Activated CD4-positive, alpha-beta T cell treated with anti-CD3 and anti-CD28 coated beads, Interleukin-2, amount 10 ng/mL, durations not matched to agents 7 days and 5 days (primary cell): ENCODE measurements around the gene ABCG8. TPM values are rescaled to one million over a fixed set of nuclear protein-coding genes. Genes with fewer than 3 reads are reported as not detected.

Source experiments
- CTCF ChIA-PET: fragments of 350-600 bp; sonication (Branson Sonifier 250); formaldehyde crosslinking; loops from one replicate; lab custom pipeline; 2021; ENCODE audit warnings: antibody characterized with exemption; lab: Charles Lee
- POLR2A ChIA-PET: fragments of 350-600 bp; sonication (Branson Sonifier 250); formaldehyde crosslinking; loops from one replicate; lab custom pipeline; 2021; ENCODE audit warnings: antibody characterized with exemption; lab: Charles Lee
- DNase-seq: peaks from one replicate; pipeline ENCODE4 v3.0.0-alpha.2; 2020
- H3K27ac Mint-ChIP-seq: one replicate; pipeline ENCODE4 v1.8.0; 2021; ENCODE audit warnings: mild to moderate bottlenecking, moderate library complexity, mixed read lengths
- H3K27me3 Mint-ChIP-seq: one replicate; pipeline ENCODE4 v1.8.0; 2021; ENCODE audit warnings: mixed read lengths
- H3K36me3 Mint-ChIP-seq: one replicate; pipeline ENCODE4 v1.8.0; 2021; ENCODE audit warnings: low read depth, mixed read lengths
- H3K4me1 Mint-ChIP-seq: one replicate; pipeline ENCODE4 v1.8.0; 2021; ENCODE audit warnings: mixed read lengths
- H3K4me3 Mint-ChIP-seq: one replicate; pipeline ENCODE4 v1.8.0; 2021; ENCODE audit warnings: mild to moderate bottlenecking, moderate library complexity, mixed read lengths
- H3K9me3 Mint-ChIP-seq: one replicate; pipeline ENCODE4 v1.8.0; 2021; ENCODE audit warnings: mixed read lengths
- total RNA-seq, 2 experiments: library from RNA; stranded (reverse); gene quantifications; one replicate each; pipeline ENCODE4 v1.2.3, GENCODE V29; 2021

ABCG8 gene
- total RNA-seq, 2 experiments from 2014 or later: not detected

DNA sequence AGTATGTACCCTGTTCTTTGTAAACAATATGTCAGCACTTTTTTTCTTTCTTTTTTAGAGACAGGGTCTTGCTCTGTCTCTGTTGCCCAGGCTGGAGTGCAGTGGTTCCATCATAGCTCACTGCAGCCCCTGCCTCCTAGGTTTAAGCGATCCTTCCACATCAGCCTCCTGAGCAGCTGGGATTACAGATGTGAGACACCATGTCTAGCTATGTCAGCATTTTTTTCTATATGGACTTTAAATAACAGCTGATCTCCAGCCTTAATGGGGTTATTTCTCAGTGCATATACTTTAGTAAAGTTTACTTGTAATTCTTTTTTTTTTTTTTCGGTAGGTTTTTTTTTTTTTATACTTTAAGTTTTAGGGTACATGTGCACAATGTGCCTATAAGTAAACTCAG is 26.8 kb upstream of the ABCG8 start:
- no peaks in the 10 kb centered on the region for H3K36me3 Mint-ChIP-seq

DNA sequence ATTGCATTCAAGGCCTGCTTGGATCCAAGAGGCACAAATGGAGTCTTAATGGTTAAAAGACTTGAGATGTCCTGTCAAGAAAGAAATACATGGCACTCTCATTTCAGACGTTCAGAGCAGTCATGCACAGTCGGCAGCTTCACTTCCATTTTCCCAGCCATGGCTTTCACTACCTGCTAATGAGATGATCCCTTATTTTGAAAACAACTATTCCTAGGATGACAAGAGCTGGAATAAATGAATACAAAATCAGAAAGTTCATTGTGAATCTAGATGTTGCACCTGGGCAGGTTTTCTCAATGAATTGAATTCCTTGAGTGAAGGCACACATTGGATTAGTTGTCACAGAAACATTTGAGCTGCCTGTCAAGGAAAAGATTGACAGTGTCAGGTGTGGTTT is 25.8 kb upstream of the ABCG8 start:
- POLR2A ChIA-PET: no interaction called here
- H3K4me1 Mint-ChIP-seq: no peaks in the 10 kb centered on the region

More for the DNA sequence above, 26.8 kb upstream of the ABCG8 start:
- no peak overlapping the region for H3K4me3 Mint-ChIP-seq
- H3K4me1 Mint-ChIP-seq: no peaks in the 10 kb centered on the region
- H3K9me3 Mint-ChIP-seq: no peaks in the 10 kb centered on the region
- CTCF ChIA-PET: interaction anchor here (0.7 kb wide), 1 partner anchor 63 kb away, joined by 4 read pairs; no protein-coding TSS in a partner anchor
- no peak overlapping the region for H3K27ac Mint-ChIP-seq
- no peaks in the 10 kb centered on the region for H3K27me3 Mint-ChIP-seq
- POLR2A ChIA-PET: no interaction called here
- DNase-seq: no peak

DNA sequence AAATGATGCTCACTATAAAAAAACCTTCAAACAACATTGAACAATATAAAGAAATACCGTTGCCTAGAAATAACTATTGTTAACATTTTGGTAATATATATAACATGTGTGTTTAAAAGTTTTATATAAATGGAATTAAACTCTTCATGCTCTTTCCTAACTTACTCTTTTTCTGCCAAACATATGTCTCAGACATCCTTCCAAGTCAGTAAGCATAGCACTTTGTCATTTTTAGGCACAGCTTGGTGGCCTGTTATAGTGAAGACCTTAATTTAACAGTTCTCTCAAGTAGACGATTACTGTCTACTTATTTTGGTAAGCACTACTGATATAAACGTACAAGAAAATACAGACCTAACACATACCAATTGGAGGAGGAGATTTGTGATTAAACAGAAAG is 24.1 kb upstream of the ABCG8 start:
- no peak for DNase-seq
- Mint-ChIP-seq H3K4me1 (no peaks in the 10 kb centered on the region), H3K4me3 (no peak overlapping the region), H3K9me3 (no peaks in the 10 kb centered on the region), H3K36me3 (no peaks in the 10 kb centered on the region), H3K27me3 (no peaks in the 10 kb centered on the region), H3K27ac (no peak overlapping the region)
- ChIA-PET CTCF (no interaction called here), POLR2A (no interaction called here)

More for the DNA sequence above, 25.8 kb upstream of the ABCG8 start:
- Mint-ChIP-seq H3K4me3 (no peak overlapping the region), H3K36me3 (no peaks in the 10 kb centered on the region), H3K27ac (no peak overlapping the region), H3K27me3 (no peaks in the 10 kb centered on the region), H3K9me3 (no peaks in the 10 kb centered on the region)
- CTCF ChIA-PET: no interaction called here
- DNase-seq: no peak

DNA sequence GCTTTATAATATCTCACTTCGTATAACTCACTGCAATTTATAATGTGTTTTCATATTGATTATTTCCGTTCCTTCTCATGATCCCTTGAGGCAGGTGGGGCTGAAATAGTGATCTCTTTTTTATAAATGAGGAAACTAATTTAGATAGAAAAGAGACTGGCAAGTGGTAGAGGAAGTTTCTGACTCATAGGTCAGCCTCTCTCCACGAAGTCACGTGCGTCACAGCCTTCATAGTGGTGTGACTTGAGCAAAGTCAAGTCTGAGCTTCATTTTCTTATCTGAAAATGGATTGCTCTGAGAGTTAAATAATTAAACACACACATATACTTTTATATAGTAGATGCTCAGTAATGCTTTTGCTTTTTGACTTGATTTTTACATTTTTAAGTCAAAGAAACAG is 20.0 kb upstream of the ABCG8 start:
- Mint-ChIP-seq H3K4me1 (no peaks in the 10 kb centered on the region), H3K4me3 (no peak overlapping the region), H3K36me3 (no peaks in the 10 kb centered on the region), H3K27ac (no peak overlapping the region), H3K27me3 (peaks cover 8% of the 10 kb centered on the region), H3K9me3 (no peaks in the 10 kb centered on the region)
- ChIA-PET CTCF (no interaction called here), POLR2A (no interaction called here)
- DNase-seq: no peak

DNA sequence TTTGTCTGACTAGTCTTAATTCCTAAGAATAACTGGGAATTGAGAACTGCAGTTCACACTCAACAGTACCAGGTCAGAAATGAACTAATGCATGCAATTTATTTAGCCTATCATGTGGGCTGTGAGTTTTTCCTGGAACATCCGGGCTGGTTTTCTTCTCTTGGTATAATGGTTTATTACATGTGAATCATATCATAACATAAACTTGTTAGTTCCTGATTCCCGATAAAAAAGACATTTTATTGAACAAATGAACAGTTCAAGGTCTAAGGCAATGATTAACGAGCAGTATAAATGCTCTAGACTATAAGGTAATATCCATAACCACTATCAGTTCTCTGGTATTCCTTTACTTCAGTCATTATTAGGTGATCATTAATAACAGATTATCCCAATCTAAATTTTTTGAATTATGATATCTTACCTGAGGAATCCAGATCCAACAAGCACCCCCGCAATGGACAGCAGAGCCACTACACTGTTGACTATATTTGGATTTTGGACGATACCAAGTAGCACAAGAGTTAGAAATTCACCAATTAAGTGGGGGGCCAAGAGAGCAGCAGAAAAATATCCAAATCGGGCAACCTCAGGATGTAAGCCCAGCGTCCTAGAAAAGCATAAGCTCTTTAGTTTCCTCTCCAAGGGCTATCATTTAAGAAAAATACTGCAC is 19.1 kb upstream of the ABCG8 start:
- CTCF ChIA-PET: no interaction called here
- H3K36me3 Mint-ChIP-seq: no peaks in the 10 kb centered on the region
- POLR2A ChIA-PET: no interaction called here
- no peak for DNase-seq
- H3K4me1 Mint-ChIP-seq: no peaks in the 10 kb centered on the region
- no peak overlapping the region for H3K4me3 Mint-ChIP-seq
- H3K27ac Mint-ChIP-seq: no peak overlapping the region
- no peaks in the 10 kb centered on the region for H3K9me3 Mint-ChIP-seq
- peaks cover 9% of the 10 kb centered on the region for H3K27me3 Mint-ChIP-seq

DNA sequence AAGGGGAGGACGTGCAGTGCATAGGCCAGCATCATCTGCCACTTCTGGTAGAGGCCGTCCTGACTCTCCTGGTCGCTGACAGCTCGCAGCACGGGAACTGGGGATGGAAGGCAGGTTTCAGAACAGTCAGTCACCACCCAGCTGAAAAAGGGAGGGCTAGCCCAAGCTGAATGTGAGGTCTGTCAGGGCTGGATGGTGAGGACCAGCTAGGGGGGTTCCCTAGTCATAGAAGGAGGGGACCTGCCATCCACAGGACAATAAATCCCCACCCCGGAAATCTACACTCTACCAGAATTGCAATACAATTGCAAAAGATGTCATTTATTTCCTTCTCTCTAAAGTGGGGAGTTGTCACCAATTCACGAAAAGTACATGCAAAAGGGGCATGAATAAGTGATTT is 15.9 kb upstream of the ABCG8 start:
- POLR2A ChIA-PET: no interaction called here
- no peak overlapping the region for H3K4me3 Mint-ChIP-seq

DNA sequence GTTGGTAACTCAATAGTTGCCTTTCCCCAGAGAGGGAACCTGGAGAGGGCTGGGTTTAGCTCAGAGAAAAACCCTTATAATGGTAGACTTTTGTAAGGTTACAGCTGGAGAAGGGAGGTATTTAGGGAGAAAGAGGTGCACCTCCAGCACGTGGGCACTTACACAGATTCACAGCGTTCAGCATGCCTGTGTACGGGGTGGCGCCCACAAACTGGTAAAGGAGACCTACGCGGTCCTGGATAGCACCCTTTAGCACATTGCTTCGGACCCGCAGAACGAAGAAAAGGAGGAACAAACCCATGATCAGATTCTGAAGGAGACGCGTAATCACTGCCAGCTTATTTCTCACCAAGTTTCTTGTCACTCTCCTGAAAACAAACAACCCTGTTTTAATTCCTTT is 15.0 kb upstream of the ABCG8 start:
- POLR2A ChIA-PET: no interaction called here
- H3K36me3 Mint-ChIP-seq: no peaks in the 10 kb centered on the region
- H3K4me1 Mint-ChIP-seq: no peaks in the 10 kb centered on the region
- no peaks in the 10 kb centered on the region for H3K9me3 Mint-ChIP-seq
- DNase-seq: no peak
- H3K27ac Mint-ChIP-seq: no peak overlapping the region
- peaks cover 14% of the 10 kb centered on the region for H3K27me3 Mint-ChIP-seq
- H3K4me3 Mint-ChIP-seq: no peak overlapping the region
- CTCF ChIA-PET: no interaction called here

More for the DNA sequence above, 15.9 kb upstream of the ABCG8 start:
- H3K27me3 Mint-ChIP-seq: peaks cover 14% of the 10 kb centered on the region
- no peak overlapping the region for H3K27ac Mint-ChIP-seq
- DNase-seq: no peak
- CTCF ChIA-PET: interaction anchor here (0.6 kb wide), 1 partner anchor 33 kb away, joined by 3 read pairs; no protein-coding TSS in a partner anchor
- H3K9me3 Mint-ChIP-seq: no peaks in the 10 kb centered on the region
- no peaks in the 10 kb centered on the region for H3K4me1 Mint-ChIP-seq
- H3K36me3 Mint-ChIP-seq: no peaks in the 10 kb centered on the region

DNA sequence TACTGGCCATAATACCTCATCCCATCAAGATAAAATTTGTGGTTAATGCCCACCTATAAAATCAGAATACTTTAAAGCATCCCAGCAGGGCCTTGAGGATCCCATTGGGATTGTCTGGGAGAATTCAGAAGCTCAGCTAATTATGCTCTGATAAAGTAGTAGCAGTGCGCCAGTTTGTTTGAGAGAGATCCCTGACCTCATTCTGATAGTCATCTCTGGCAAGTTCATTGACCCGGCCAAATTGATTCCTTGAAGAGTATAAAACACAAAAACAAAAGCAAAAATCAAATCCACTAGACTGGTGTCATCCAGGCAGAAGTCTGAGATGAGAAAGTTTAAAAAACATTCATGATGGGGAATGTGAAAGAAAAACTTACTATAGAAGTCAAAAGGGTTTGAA is 14.3 kb upstream of the ABCG8 start:
- ChIA-PET POLR2A (no interaction called here), CTCF (no interaction called here)
- DNase-seq: no peak
- Mint-ChIP-seq H3K27me3 (peaks cover 16% of the 10 kb centered on the region), H3K9me3 (no peaks in the 10 kb centered on the region), H3K27ac (no peak overlapping the region), H3K36me3 (no peaks in the 10 kb centered on the region), H3K4me3 (no peak overlapping the region), H3K4me1 (no peaks in the 10 kb centered on the region)

DNA sequence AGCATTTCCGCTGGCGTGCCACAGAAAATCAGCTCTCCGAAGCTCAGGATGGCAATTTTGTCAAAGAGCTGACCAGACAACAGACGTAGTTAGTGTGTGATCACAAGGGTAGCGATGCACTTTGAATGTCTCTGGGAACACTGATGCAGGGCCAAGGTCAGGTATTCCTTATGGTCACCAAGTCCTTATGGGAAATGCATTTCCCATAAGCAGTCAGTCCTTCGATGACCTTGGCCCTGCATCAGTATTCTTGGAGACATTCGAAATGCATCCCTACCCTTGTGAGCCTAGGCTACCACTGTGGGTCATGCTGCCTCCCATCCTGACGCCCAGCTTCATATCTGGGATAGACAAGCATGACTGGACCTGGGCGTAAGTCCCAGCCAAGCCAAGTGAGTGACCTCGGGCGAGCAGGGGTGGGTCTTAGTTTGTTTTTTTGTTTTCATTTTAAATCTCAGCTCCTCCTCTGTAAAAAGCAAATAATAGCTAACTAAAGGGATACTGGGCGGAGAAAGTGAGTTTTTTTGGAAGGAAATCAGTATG is 13.7 kb upstream of the ABCG8 start:
- Mint-ChIP-seq H3K9me3 (no peaks in the 10 kb centered on the region), H3K4me1 (no peaks in the 10 kb centered on the region), H3K27me3 (peaks cover 20% of the 10 kb centered on the region), H3K4me3 (no peak overlapping the region), H3K36me3 (no peaks in the 10 kb centered on the region), H3K27ac (no peak overlapping the region)
- DNase-seq: no peak
- ChIA-PET CTCF (no interaction called here), POLR2A (no interaction called here)

DNA sequence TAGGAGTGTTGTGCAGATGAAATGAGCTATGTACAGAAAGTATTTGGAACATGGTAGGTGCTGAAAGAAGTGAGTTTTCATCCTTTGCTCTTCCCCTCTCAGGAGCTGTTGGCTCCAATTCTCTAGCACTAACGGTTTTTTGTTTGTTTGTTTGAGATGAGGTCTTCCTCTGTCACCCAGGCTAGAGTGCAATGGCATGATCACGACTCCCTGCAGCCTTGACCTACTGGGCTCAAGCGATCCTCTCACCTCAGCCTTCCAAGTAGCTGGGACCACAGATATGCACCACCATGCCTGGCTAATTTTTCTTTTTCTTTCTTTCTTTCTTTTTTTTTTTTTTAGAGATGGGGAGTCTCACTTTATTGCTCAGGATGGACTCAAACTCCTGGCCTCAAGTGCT is 12.9 kb upstream of the ABCG8 start:
- H3K27ac Mint-ChIP-seq: no peak overlapping the region
- POLR2A ChIA-PET: no interaction called here
- no peaks in the 10 kb centered on the region for H3K4me1 Mint-ChIP-seq
- H3K27me3 Mint-ChIP-seq: peaks cover 29% of the 10 kb centered on the region
- no peaks in the 10 kb centered on the region for H3K9me3 Mint-ChIP-seq
- CTCF ChIA-PET: interaction anchor here (0.6 to 1.5 kb wide), 2 partner anchors 19 to 1205 kb away, joined by 3 to 4 read pairs; no protein-coding TSS in a partner anchor
- no peaks in the 10 kb centered on the region for H3K36me3 Mint-ChIP-seq
- no peak for DNase-seq
- no peak overlapping the region for H3K4me3 Mint-ChIP-seq

DNA sequence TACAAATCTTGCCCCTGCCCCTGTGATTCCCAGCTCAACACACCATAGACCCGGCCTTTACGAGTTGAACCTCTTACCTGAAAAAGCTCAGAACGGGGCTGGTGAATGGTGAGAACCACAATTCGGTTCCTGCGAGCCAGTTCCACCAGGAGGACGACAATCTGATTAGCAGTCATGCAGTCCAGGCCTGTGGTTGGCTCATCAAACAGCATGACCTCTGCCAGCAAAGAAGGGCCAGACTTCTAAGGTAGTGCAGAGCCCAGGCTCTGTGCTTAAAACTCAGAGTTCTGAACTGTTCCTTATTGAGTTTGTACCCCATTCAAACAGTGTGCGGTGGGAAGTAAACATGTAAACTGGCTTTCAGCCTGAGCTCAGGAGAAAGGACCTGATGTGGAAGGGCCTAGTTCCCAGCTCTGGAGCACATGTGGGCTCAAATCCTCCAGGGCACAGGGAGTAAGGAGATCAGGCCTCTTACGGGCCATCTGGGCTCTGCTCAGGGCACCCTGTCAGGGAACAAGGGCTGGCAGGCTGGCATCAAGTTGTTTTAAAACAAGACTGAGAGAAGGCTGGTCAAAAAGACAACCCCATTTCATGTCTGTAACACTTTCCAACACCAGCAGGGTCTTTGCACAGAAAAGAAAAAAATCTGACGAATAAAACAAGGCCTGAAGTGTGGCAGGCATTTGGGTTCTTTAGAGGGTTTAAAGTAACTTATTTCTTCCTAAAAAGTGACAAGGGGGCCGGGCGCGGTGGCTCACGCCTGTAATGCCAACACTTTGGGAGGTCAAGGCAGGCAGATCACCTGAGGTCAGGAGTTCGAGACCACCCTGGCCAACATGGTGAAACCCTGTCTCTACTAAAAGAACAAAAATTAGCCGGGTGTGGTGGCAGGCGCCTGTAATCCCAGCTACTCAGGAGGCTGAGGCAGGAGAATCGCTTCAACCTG is 12.2 kb upstream of the ABCG8 start:
- CTCF ChIA-PET: interaction anchor here (1.5 kb wide), 1 partner anchor 18 kb away, joined by 4 read pairs; no protein-coding TSS in a partner anchor
- Mint-ChIP-seq H3K9me3 (no peaks in the 10 kb centered on the region), H3K4me3 (no peak overlapping the region), H3K4me1 (peaks cover 3% of the 10 kb centered on the region), H3K27ac (no peak overlapping the region), H3K27me3 (peaks cover 32% of the 10 kb centered on the region), H3K36me3 (no peaks in the 10 kb centered on the region)
- DNase-seq: no peak
- POLR2A ChIA-PET: no interaction called here

DNA sequence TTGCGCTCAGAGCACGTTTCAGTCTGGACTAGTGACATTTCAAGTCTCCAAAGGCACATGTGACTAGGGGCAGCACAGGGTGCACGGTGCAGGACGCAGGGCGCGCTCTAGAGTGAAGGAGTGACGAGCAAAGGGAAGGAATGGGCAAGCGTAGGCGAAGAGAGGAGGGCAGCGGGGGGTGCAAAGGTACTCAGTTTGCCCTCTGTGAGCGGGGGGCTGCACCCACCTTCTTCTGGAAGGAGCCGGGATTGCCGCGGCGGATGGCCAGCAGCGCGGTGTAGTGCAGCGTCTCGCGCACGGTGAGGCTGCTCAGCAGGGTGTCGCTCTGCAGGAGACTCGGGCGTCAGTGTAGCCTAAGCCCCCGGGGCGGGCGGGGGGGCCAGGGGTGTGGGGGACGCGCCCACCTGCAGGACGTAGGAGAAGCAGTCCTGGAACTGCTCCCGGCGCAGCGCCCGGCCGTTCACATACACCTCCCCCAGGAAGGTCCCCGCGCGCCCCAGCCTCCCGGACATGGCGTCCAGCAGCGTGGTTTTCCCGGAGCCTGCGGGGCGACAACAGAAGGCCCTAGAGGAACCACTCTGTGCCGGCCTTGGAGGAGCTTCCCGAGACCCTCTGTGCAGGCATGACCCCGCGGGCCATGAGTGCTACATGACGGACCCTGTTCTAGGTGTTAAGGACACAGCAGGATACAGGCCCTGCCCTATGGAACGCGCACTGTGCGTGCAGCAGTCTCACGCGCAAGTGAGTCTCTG is 7.1 kb upstream of the ABCG8 start:
- POLR2A ChIA-PET: no interaction called here
- Mint-ChIP-seq H3K36me3 (no peaks in the 10 kb centered on the region), H3K4me3 (no peak overlapping the region), H3K27me3 (peaks cover 29% of the 10 kb centered on the region), H3K4me1 (peaks cover 3% of the 10 kb centered on the region), H3K27ac (no peak overlapping the region), H3K9me3 (no peaks in the 10 kb centered on the region)
- no peak for DNase-seq
- CTCF ChIA-PET: no interaction called here
